ENCODE measurements around the gene DIDO1. TPM values are rescaled to one million over a fixed set of nuclear protein-coding genes. Genes with fewer than 3 reads are reported as not detected.

The DIDO1 gene
- total RNA-seq, 2 experiments from 2014 or later = 65.1 to 70.6 TPM

DNA sequence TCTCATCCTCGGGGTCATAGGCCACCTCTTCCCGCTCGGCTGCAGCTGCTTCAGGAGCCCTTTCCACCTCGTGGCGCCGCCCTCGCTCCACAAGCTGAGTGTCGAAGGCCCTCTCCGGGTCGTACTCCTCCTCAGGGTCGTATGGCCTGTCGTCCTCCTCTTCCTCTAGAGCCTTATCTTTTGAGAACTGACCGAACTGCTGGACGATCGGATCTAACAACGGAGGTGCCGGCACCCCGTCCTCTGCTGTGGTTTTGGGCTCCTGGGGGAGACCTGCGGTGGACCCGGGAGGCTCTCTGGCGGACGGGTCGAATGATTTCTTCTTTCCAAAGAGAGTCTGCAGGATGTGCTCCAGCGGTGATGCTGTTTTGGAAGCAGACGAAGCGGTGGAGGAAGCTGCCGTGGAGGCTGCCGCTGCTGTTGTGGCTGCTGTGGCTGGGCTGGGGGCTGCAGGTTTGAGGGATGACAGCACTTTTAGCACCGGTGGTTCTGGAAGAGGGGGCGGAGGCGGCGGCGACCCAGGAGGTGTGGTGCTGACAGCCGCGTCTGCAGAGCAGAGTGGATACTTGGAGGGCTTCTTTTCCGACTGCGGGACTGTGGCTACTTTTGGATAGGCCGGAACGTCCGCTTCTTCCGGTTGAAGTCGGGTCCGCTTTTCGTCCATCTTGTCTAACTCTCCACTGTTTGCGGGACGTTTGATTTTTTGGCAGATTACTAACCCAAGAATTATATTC is 44.5 kb downstream of the DIDO1 start:
- no peak overlapping the region for H3K4me2 ChIP-seq (ENCODE audit: low read length)
- no peak overlapping the region for H3K4me3 ChIP-seq (ENCODE audit: low read depth, low read length, poor library complexity, severe bottlenecking)
- BruUV-seq (replicated peaks) = no TSS peak
- H3K9me3 ChIP-seq (ENCODE audit: low read length) = no peaks in the 10 kb centered on the region
- intact Hi-C loops (cut with micrococcal nuclease; ENCODE audit: unreplicated experiment) = no loop called here
- no peaks in the 10 kb centered on the region for H3K79me2 ChIP-seq (ENCODE audit: insufficient read depth, low read depth, low read length)
- POLR2A ChIA-PET = no interaction called here
- no peaks in the 10 kb centered on the region for H3K9me2 ChIP-seq (ENCODE audit: insufficient read depth, low read length)
- TF ChIP-seq CTCF (conservative IDR thresholded peaks at IDR 0.05; ENCODE audit: low read length) (no peak), EZH2phosphoT487 (IDR thresholded peaks at IDR 0.05; ENCODE audit: borderline replicate concordance, low read depth, low read length) (no peak)
- no peak for DNase-seq (ENCODE audit: low spot score)
- no peaks in the 10 kb centered on the region for H4K20me1 ChIP-seq (ENCODE audit: insufficient read depth, low read length)
- no peaks in the 10 kb centered on the region for H3K4me1 ChIP-seq (ENCODE audit: insufficient read depth, low read length, poor library complexity, severe bottlenecking)
- CTCF ChIA-PET (ENCODE audit: unreplicated experiment) = no interaction called here
- H2AFZ ChIP-seq (ENCODE audit: low read length) = no peak overlapping the region
- peaks cover 38% of the 10 kb centered on the region for H3K36me3 ChIP-seq (ENCODE audit: insufficient read depth, low read length)
- H3K27ac ChIP-seq (ENCODE audit: low read depth, low read length, poor library complexity, severe bottlenecking) = no peak overlapping the region

DNA sequence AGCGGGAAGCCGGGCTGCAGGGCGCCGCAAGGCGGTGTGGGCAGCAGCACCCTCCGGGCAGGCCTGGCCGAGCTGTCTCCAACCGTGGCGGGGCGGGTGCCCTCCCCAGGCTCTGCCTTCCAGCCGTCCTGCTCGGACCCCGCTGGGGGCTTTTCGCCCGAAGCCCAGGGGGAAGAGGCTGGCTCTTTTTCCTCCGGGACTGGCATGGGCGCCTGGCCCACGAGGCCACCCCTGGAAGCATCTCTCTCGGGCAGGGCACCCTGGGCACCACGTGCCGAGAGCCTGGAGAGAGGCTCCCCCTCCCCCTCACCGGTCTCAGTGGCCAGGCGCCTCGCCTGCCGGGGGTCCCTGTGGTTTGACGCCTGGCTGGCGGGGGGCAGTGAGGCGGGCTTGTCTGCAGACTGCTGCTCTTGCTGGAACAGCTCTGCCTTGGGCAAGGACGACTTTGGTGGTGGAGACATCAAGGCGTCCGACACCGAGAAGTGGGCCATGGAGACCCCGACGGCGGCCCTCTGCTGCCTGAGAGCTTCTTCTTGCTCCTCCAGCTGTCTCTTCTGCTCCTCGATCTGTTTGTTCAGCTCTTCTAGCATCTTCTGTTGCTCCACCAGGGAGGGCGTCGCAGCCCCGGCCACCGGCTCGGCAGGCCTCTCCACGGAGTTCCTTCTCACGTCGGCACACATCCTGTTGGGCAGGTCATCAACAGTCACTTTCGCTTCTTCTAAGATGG is 45.2 kb downstream of the DIDO1 start:
- CTCF ChIA-PET (ENCODE audit: unreplicated experiment) = no interaction called here
- no peaks in the 10 kb centered on the region for H3K9me2 ChIP-seq (ENCODE audit: insufficient read depth, low read length)

More for the DNA sequence above, 45.2 kb downstream of the DIDO1 start:
- intact Hi-C loops (cut with micrococcal nuclease; ENCODE audit: unreplicated experiment) = no loop called here
- Histone ChIP-seq H3K4me1 (ENCODE audit: insufficient read depth, low read length, poor library complexity, severe bottlenecking) (no peaks in the 10 kb centered on the region), H2AFZ (ENCODE audit: low read length) (no peak overlapping the region), H4K20me1 (ENCODE audit: insufficient read depth, low read length) (no peaks in the 10 kb centered on the region), H3K4me2 (ENCODE audit: low read length) (no peak overlapping the region), H3K36me3 (ENCODE audit: insufficient read depth, low read length) (peaks cover 31% of the 10 kb centered on the region), H3K4me3 (ENCODE audit: low read depth, low read length, poor library complexity, severe bottlenecking) (no peak overlapping the region), H3K27ac (ENCODE audit: low read depth, low read length, poor library complexity, severe bottlenecking) (no peak overlapping the region), H3K9me3 (ENCODE audit: low read length) (no peaks in the 10 kb centered on the region), H3K79me2 (ENCODE audit: insufficient read depth, low read depth, low read length) (no peaks in the 10 kb centered on the region)
- no peak for TF ChIP-seq EZH2phosphoT487 (IDR thresholded peaks at IDR 0.05; ENCODE audit: borderline replicate concordance, low read depth, low read length)
- no peak for TF ChIP-seq CTCF (conservative IDR thresholded peaks at IDR 0.05; ENCODE audit: low read length)
- no peak for DNase-seq (ENCODE audit: low spot score)
- BruUV-seq (replicated peaks) = no TSS peak
- POLR2A ChIA-PET = no interaction called here
